GM18502 (cell line): Measurements from ENCODE around the gene RASGRP2.

Experiments used
- ATAC-seq: cut with Tn5 transposase; IDR thresholded peaks from one replicate; pipeline ENCODE4 v1.9.1; 2021; ENCODE audit warnings: mild to moderate bottlenecking; ENCODE audit not compliant: unreplicated experiment, poor library complexity

RASGRP2 gene

DNA sequence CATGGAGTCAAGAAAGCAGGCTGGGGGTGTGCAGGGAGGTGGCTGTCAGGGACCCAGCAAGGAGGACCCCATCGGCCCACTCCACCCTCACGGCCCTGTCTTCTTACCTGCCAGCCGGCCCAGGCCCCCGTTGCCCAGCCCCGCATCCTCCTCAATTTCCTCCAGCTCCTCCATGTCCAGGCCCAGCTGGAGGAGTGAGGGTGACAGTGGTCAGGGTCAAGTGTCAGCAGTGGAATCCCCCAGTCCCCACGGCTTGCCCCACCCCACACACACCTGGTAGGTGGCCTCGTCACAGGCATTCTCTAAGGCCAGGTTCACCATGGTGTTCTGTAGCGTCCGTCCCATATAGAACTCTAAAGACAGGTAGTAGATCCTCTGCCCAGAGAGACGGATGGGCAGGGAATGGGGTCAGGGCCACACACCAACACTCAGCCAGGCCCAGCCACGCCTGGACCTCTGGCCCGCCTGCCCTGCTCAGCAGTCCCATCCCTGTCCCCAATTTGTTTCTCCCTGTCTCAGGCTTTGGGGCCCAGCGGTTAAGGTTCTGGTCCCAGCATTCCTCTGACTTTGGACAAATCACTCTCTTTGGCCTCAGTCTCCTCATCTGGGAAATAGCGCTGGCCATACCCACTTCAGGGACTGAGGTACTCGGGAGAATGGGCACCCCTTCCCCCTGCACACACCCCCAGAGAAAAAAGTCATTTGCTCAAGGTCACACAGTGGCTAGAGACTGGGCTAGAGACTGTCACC, 14.6 kb upstream of the RASGRP2 start:
- no peak for ATAC-seq

DNA sequence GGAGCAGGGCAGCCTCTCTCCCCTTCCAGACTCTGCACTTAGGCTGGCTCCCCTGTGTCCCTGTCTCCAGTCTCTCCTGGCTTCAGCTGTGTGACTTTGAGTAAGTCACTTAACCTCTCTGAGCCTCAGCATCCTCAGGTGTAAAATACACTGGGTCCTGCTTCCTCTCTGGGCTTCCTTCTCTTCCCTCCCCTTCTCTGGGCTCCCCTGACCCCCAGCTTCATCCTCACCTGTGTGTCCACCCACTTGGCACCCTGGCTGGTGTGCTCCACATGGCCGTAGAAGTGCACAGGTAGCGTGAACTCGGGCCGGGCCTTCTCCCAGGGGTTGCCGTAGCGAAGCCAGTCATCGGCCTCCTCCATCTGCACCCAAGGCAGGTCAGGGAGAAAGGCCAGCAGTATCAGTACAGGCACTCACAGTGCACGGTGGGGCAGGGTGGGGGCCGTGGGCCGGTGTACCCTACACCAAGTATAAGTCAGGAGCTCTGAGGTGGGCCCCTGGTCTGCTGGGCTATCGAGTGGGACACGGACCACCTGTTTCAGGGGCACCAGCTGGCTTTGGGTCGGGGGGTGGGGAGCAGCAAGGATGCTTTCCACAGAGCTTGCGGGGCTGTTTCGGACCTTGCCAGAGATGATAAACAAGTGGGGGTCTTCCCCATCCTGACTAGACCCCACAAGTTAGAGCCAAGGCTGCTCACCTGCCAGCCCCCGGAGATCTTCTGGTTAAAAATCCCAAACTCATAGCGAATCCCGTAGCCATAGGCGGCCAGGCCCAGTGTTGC, 13.8 kb upstream of the RASGRP2 start:
- no peak for ATAC-seq

DNA sequence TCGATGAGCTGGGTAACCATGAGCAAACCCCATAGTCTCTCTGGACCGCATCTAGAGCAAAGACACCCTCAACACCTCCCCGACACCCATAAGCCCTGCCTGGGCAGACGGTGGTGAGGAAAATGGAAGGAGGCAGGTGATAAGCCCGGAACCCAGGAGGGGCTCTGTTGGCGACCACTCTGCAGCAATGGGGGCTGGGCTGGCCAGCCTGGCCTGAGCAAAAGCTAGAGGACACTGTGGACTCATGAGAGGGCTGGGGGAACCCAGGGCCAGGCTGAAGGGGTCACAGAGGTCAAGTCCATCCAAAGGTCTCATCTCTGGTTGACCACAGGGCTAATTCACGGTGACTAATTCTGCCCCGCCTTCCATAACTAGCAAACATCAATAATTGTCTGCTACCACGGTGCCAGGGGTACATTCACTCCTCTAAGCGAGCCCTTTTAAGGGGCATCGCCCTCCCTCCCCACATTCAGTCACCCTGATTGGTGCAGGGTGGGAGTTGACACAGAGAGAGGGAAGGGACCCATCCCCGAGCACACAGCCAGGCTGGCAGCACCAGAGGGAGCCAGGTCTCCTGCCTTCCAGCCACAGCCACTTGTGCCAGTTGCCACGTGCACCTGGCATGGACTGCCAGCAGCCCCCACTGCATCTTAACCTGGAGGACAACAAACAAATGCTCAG, 11.9 kb upstream of the RASGRP2 start:
- no peak for ATAC-seq

DNA sequence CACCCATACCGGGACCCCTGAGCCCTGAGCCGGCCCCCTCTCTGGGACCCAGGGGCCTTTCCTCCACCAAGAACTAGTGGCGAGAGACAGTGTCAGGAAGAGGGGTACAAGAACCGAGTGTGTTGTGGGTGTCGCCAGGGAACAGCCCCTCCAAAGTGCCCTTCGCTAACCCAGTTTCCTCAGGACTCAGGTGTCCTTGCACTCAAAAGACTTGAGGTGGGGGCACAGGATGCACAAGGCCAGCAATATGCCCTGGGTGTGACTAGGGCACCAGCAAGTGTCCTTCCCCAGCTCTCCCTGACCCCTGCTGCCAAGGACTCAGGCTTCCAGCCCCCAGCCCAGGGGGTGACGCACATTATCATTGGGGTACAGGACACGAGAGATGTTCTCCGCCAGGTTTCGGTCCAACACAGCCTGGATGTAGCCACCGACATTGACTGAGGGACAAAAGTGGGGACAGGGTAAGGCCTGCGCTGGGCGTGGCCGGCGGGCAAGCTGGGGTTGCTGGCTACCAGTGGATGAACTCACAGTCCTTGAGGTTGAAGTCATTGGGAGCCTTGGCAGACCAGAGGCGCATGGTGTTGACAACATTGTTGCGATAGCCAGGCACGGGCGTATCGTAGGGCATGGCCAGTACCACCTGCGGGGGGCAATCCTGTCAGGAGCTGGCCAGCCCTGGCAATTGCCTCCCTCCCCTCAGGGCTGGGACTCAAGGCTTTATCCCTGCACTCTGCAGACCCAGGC, 11.1 kb upstream of the RASGRP2 start:
- no peak for ATAC-seq

DNA sequence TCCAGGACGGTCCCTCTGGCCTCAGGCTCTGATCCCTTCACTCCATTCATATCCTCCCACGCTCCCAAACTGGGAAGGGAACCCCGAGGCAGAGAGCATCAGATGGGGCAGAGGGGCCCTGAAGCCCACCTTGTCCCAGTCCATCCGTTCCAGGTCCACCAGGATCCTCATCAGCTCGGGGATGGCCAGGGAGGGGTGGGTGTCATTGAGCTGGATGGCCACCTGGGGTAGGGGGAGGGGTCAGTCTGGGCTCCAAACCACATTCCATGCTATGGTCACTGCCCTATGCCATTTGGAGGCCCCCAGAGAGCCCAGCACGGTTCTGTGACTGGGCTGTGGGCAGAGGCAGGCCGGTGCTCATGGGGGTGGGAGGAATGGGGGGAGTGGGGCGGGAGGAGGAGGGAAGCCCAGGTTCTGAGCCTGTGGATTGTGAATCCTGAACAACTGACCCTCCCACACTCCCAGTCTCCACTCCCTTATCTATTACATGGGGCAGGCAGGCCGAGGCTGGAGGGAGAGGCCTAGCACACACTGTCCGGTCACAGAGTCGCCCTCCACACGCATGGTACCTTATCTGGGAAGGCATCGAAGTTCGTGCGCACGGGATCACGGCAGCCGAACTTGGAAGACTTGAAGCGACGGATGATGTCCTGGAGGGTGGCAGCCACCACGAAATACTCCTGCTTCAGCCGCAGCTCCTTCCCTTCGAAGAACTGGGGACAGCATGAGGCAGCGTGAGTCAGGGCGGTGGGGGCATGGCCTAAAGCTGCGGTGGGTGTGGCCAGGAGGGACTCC, 10.4 kb upstream of the RASGRP2 start:
- ATAC-seq: no peak

DNA sequence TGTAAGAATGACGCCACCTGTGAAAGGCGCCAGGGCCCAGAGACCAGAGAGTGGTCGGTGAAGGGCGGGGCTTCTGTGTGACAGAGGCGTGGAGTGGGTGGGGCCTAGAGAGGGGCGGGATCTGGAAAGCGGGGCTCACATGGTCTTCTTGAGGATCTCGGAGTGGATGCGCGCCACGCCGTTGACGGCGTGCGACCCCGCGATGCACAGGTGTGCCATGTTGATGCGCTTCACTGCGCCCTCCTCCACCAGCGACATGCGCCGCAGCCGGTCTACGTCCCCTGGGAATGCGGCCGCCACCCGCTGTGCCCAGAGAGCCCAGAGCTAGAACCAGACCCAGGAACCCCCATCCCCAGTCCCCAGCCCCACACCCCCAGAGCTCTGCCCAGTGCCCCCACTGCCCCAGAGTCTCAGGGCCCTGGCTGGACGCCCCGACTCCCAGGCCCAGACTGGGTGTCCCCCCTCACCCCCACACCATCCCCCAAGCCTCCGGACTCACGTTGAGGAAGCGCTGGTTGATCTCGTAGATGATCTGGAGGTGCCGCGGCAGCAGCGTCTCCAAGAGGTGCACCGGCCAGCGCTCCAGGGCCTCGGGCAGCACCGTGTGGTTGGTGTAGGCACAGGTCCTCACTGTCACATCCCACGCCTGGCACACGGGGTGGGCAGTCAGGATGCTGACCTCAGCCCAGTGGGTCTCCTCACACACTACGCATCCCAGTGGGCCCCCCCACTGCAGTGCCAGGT, 9.6 kb upstream of the RASGRP2 start:
- ATAC-seq: no peak

DNA sequence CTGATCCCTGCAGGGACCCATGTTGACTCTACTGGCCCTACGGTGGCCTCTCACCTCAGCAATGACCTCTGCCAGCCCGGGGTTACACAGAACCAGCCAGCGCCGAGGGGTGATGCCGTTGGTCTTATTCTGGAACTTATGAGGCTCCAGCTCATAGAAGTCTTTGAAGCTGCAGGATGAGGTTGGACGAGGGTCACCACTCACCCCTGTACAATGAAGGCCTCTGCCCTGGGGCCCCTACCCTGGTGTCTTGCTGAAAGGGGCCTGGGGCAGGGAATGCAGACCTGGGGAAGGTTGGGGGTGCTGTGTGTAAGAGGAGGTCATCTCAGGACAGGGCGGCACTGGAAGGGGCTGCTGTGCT, 9.1 kb upstream of the RASGRP2 start:
- no peak for ATAC-seq

DNA sequence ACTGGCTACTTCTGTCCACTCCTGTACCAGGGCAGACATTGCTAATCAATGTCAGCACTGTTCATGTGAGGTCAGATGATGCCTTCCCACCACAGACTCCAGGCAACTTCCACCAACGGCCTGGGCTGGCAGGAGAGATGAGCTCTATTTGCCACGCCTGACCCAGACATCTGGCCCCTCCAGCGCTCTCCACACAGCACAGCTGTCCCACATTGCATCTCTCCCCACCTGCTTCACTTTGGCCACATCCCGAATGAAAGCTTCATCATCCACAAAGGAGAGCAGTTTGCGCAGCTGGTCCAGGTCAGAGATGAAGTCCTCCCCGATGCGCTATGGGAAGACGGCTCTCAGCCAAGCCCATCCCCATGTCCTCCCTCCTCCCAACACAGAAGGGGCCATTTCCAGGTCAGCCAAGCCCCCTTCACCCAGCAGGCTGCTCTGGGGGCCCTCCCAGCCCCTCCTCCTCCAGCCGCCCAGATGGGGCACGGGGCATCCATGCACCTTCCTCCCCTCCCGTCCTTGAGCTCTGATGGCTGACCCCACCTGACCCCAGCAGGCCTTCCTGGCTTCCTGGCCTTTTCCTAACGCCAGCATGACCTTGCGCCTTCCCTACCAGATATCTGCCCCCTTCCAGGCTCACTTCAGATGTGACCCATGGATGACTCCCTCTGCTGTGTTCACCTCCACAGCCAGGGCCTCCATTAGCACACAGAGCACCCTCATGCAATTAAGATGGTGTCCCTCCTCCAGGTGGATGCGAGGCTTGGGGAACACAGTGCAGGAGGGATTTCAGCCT, 8.4 kb upstream of the RASGRP2 start:
- no peak for ATAC-seq

DNA sequence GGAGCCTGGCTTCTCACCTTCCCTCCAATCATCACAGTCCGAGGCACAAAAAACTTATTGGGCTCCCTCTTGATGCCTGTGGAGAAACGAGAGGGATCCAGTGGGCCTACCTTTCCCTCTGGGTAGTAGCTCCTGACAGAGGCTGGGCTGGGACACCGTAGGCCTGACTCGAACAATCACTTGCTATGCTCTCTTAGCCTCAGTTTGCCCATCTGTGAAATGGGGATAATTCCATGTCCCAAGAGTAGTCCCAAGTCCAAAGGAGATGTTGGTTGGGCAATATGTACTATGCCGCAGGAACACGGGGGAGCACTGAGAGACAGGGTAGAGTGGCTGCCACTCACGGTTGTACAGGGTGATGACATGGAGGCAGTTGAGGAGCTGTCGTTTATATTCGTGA, 7.6 kb upstream of the RASGRP2 start:
- no peak for ATAC-seq

DNA sequence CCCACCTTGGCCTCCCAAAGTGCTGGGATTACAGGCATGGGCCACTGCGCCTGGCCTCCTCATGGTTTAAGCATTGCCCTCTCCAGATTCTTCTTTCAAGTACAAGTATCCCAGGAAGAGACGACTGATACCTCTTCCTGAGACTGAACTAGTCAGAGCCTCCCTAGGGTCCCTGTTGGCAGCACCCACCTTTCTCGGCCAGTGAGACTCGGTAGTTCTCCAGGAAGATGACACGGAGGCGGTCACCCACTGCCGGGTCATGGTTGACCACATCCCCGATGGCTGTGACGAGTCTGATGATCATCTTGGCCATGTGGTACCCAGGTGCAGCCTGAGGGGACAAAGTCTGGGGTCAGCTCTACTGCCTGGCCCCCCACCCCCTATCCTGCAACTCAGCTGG, 7.2 kb upstream of the RASGRP2 start:
- no peak for ATAC-seq

DNA sequence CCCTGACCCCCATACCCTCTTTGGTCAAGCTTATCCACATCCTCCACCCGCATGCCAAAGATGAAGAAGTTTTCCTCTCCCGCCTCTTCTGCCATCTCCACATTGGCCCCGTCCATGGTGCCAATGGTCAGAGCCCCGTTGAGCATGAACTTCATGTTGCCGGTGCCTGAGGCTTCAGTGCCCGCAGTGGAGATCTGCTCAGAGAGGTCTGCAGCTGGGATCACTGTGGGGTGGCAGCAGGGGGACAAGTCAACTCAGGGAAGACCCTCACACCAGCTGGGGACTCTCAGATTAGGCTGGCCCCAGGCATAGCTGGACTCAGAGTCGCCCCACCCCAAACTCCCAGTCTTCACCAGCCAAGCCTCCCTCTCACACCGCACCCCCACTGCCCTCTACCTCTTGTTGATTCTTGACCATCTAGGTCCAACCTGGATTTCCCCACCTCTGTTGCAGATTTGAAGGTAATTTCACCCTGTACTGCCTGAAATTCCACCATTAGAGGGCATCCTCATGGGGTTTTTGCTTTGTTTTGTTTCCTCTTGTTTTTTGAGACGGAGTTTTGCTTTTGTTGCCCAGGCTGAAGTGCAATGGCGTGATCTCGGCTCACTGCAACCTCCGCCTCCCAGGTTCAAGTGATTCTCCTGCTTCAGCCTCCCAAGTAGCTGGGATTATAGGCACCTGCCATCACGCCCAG, 6.6 kb upstream of the RASGRP2 start:
- no peak for ATAC-seq

DNA sequence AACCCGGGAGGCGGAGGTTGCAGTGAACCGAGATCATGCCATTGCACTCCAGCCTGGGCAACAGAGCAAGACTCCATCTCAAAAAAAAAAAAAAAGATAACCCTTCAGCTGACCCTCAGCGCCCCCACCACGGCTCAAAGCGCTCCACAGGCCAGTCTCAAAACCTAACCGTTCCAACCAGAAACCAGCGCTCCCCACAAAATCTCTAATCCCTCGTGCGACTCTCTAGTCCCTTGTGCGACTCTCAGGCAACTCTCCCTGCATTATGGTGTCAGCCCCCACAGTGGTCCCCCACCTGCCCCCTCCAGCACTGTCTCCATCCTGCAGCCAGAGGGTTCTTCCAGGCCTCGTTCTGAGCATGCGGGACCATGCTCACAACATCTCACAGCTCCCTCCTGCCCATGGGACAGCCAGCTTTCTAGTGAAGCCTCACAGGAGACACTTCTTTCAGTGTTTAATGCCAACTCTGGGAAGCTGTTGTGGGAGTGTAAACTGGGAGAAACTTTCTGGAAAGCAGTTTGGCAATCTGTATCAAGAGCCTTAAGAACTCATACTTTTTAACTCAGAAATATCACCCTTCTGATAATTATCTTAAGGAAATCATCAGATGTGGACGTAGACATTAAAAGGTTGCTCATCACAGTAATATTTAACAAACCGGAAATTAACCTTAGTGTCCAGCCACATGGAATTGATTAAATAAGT, 4.2 kb upstream of the RASGRP2 start:
- ATAC-seq: no peak

DNA sequence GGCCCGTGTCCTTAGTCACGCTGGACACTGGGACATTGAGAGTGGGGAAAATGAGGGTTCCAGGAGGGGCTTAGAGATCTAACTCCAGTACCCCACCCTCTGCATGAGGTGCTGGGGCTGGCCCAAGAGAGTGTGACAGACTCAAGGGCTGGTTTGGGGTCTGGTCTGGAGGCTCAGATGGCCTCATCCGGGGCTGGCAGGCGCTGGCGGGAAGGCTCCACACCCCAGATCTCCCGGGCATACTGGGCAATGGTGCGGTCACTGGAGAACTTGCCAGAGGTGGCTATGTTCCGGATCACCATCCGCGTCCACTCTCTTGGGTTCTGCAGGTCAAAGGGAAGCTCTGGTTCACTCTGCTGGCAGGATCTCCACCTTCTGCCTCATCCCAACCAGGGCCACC, 2.5 kb upstream of the RASGRP2 start:
- ATAC-seq: no peak

DNA sequence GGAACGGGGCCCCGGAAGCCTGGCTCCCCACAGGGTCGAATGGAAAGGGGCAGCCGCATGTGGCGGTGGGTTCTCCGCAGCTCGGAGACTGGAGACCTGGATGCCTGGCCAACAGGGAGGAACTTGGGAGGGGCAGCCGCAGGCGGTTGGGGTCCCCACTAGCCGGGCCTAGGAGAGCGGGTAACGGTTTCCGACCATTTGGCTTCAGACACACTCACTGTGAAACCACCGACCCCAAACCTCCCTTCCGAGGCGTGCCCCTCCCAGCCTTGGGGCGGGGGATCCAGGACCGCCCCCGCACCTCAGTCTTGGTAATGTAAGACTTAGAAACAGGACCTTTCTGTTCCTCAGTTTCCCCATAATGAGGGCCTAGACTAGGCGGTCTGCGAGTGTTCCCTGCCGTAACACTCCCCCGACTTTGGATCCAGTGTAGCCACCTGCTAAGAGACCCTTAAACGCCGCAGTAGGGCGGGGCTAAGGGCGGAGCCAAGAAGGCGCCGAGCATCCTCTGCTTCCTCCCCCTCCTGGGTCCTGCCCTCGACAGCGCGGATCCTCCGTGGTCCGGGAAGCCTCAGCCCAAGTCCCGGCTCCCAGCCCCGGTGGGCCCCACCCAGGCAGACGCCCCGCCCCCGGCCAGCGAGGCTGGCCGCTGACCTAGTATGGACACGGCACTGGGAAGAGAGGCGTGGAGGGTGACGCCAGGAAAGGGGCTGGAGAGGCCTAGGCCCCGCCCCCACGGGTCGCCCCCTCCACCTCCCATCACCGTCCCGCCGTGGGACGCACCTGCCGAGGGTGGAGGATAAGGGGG, 1.8 kb upstream of the RASGRP2 start:
- no peak for ATAC-seq

DNA sequence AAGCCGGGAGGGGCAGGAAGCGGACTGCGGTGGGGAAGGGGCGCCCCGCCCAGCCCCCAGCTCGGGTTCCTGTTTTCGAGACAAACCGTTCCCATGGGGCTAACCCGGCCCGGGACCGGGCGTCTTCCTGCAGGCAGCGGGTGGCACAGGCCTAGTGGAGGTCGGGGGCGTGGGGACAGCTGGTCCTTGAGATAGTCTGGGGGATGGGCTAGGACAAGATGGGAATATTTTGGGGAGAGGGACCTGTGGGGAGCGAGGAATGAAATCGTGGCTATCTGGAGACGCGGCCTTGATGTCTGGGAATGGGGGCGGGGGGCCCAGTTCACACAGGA, 1.2 kb upstream of the RASGRP2 start:
- no peak for ATAC-seq

DNA sequence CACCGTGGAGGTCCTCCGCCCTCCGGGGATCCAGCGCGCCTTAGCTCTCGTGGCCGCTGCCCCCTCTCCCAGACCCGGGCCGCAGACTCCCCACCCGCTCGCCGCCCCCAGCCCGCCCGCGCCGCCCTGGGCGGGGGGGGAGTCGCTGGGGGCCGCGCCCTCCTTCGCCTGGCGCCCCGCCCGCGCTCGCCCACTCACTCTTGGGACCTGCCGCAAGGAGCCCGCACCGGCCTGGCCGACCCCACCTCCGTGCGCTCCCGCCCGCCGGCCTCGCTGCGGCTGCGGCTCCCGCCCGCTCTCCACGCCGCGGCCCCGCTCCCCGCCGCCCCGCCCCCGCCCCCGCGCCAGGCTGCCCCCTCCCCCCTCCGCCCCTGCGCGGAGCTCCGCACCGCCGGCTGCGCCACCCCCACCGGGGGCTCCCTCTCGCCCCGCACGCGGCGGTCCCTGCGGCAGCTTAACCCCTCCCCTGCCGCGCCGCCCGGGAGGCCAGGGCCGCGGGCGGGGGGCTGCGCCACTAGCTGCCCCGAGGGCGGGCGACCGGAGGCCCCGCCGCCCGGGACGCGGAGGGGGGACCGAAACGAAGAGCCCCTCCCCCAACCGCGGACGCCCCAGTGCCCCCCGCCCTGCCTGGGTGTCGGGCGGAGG, 724 bp upstream of the RASGRP2 start:
- ATAC-seq: no peak
